AG04450 (cell line): Measurements from ENCODE around the gene PVALEF. TPM values are rescaled to one million over a fixed set of nuclear protein-coding genes. Genes with fewer than 3 reads are reported as not detected.

Experiments
- CTCF ChIA-PET: fragments of 300-600, 350-600 bp; formaldehyde crosslinking; extraction: SDS; loops from one replicate; lab custom pipeline; 2022; ENCODE audit warnings: antibody characterized with exemption, inconsistent platforms; lab: Charles Lee
- POLR2A ChIA-PET: fragments of 350-600 bp; formaldehyde crosslinking; extraction: SDS; loops from one replicate; lab custom pipeline; 2021; ENCODE audit warnings: antibody characterized with exemption, inconsistent platforms; lab: Yijun Ruan, JAX
- DNase-seq: peaks from one replicate; pipeline ENCODE4 v3.0.0-alpha.2; 2011; ENCODE audit warnings: low read depth, low spot score
- H3K27ac ChIP-seq: one replicate; pipeline ENCODE4 v1.5.1; 2012; ENCODE audit warnings: low read depth, low read length, control low read depth
- H3K27me3 ChIP-seq: one replicate; pipeline ENCODE4 v1.6.0; 2012; ENCODE audit warnings: low read length; ENCODE audit not compliant: control insufficient read depth, insufficient read depth
- H3K4me3 ChIP-seq: 2 replicates; pipeline ENCODE4 v1.5.1; 2011; ENCODE audit warnings: mild to moderate bottlenecking, low read depth, low read length, control low read depth
- H3K9me3 ChIP-seq: 2 replicates; pipeline ENCODE4 v1.5.1; 2012; ENCODE audit warnings: low read length; ENCODE audit not compliant: control insufficient read depth, insufficient read depth
- CTCF ChIP-seq: IDR thresholded peaks from 2 replicates; pipeline ENCODE4 v1.5.1; 2011; ENCODE audit warnings: low read depth, low read length, control low read depth, inconsistent platforms
- polyA plus RNA-seq: library from polyadenylated mRNA; depleted of rRNA; stranded (reverse); fragments of >200 nt; gene quantifications from 2 replicates; pipeline ENCODE4 v1.2.3, GENCODE V29; 2011

The PVALEF gene
- polyA plus RNA-seq, 1 experiment = not detected

- ChIA-PET POLR2A (interaction anchor here (0.6 kb wide), 1 partner anchor 149 kb away, joined by 3 read pairs; no protein-coding TSS in a partner anchor), CTCF (interaction anchor here (1.1 kb wide), 1 partner anchor 24 kb away, joined by 3 read pairs; no protein-coding TSS in a partner anchor)
- Histone ChIP-seq H3K4me3 (no peak overlapping the region), H3K27me3 (peaks cover 22% of the 10 kb centered on the region), H3K27ac (no peak overlapping the region), H3K9me3 (peaks cover 5% of the 10 kb centered on the region; the same call in 1 of the 2 replicates)
- TF ChIP-seq CTCF = no peak
- DNase-seq = no peak
Measured at GRCh38 chr17:81121841-81122733, 43.2 kb upstream of the PVALEF start.

GRCh38 chr17:81123052-81124048, 42.0 kb upstream of the PVALEF start:
- no peak for DNase-seq
- ChIA-PET POLR2A (no interaction called here), CTCF (no interaction called here)
- Histone ChIP-seq H3K9me3 (peaks cover 5% of the 10 kb centered on the region; the same call in 1 of the 2 replicates), H3K4me3 (no peak overlapping the region), H3K27ac (no peak overlapping the region), H3K27me3 (peaks cover 26% of the 10 kb centered on the region)
- no peak for TF ChIP-seq CTCF

DNA sequence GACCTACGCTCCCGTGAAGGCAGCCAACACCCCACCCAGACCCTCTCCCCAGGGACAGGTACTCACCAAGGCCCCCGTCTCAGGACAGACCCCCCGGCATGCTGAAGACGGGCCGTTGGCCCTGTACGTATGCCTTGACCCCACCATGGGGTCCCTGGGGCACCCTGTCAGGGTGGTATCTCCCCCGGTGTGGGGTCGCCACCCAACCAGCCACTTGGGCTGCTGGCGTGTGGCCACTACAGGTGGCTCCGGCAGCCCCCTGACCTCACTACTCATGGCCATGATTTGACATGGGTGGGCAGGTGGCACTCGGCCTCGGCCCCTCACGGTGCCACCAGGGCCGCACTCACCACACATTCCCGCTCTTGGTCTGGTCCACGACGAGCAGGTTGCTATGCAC, 40.9 kb upstream of the PVALEF start:
- Histone ChIP-seq H3K27me3 (peaks cover 29% of the 10 kb centered on the region), H3K9me3 (peaks cover 5% of the 10 kb centered on the region; the same call in 1 of the 2 replicates), H3K27ac (no peak overlapping the region), H3K4me3 (no peak overlapping the region)
- no peak for TF ChIP-seq CTCF
- ChIA-PET POLR2A (no interaction called here), CTCF (no interaction called here)
- DNase-seq = no peak

DNA sequence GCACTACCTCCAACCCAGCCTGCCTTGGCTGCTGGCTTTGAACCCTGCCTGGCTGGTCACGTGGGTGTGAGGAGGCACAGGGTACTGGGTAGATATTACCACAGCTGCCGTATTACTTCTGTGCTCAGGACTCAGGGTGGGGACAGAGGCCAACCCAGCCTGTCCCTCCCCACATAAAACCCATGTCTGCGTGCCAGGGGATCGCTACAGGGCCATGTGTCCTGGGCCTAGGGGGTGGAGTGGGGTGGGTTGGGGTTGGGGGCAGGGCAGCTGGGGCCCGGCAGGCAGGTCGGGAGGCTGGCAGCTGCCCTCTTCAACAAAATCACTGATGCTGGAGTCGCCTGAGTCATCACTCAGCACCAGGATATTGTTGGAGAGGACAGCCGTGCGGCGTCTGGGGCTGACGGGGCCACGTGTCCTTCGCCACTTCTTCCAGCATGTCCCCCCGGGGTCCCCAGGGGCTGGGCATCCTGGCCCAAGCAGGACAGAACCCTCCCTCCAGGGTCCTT, 39.7 kb upstream of the PVALEF start:
- DNase-seq = no peak
- no peak for TF ChIP-seq CTCF
- H3K9me3 ChIP-seq = no peaks in the 10 kb centered on the region; the same call in 1 of the 2 replicates
- no peak overlapping the region for H3K4me3 ChIP-seq
- CTCF ChIA-PET = no interaction called here
- H3K27ac ChIP-seq = no peak overlapping the region
- peaks cover 29% of the 10 kb centered on the region for H3K27me3 ChIP-seq
- POLR2A ChIA-PET = no interaction called here
